Common myeloid progenitor, CD34-positive (primary cell): Measurements from ENCODE around the gene TMEM80.
"Not testable (repeated sequence)": the region's sequence is repeated elsewhere in the genome, so short reads cannot be mapped to it uniquely, and the experiment has no call there.

Source experiments
- CTCF ChIA-PET: fragments of 350-600 bp; sonication (Branson Sonifier 250); formaldehyde crosslinking; loops from one replicate; lab custom pipeline; 2021; ENCODE audit warnings: antibody characterized with exemption; lab: Charles Lee
- POLR2A ChIA-PET: fragments of 350-600 bp; sonication (Branson Sonifier 250); formaldehyde crosslinking; loops from one replicate; lab custom pipeline; 2021; ENCODE audit warnings: antibody characterized with exemption; lab: Charles Lee
- DNase-seq, 3 donors: peaks; one replicate each; pipeline versions ENCODE4 v3.0.0 to v3.0.0-alpha.2; 2013
- H3K27ac ChIP-seq, 2 experiments: 1 replicate in 1 of 2; 2 replicates in 1 of 2; pipeline ENCODE4 v1.7.0; 2013; ENCODE audit warnings: inconsistent platforms in 2 of 2, low read length in 2 of 2, mild to moderate bottlenecking in 2 of 2, low read depth in 1 of 2, moderate library complexity in 1 of 2; ENCODE audit not compliant: severe bottlenecking in 2 of 2, insufficient read depth in 1 of 2, poor library complexity in 1 of 2
- H3K27me3 ChIP-seq, 5 experiments: replicated peaks in 2 of 5; 1 replicate in 3 of 5; 2 replicates in 2 of 5; pipeline versions ENCODE4 v1.6.1 to v1.7.0; 2013; ENCODE audit warnings: low read length in 4 of 5, mild to moderate bottlenecking in 2 of 5, moderate library complexity in 2 of 5, inconsistent platforms in 1 of 5; ENCODE audit not compliant: insufficient read depth in 5 of 5, control insufficient read depth in 4 of 5
- H3K36me3 ChIP-seq, 4 experiments: 1 replicate in 2 of 4; 2 replicates in 2 of 4; pipeline versions ENCODE4 v1.6.1 to v1.7.0; 2013; ENCODE audit warnings: low read length in 3 of 4, control low read depth in 1 of 4, mild to moderate bottlenecking in 1 of 4; ENCODE audit not compliant: control insufficient read depth in 4 of 4, insufficient read depth in 4 of 4
- H3K4me1 ChIP-seq, 4 experiments: 1 replicate in 3 of 4; 2 replicates in 1 of 4; pipeline versions ENCODE4 v1.6.1 to v1.7.1; 2013; ENCODE audit warnings: low read length in 3 of 4, mild to moderate bottlenecking in 3 of 4, control low read depth in 1 of 4, inconsistent platforms in 1 of 4, moderate library complexity in 1 of 4; ENCODE audit not compliant: control insufficient read depth in 4 of 4, insufficient read depth in 4 of 4; ENCODE audit errors: control extremely low read depth in 1 of 4
- H3K4me3 ChIP-seq, 7 experiments: 1 replicate in 4 of 7; 2 replicates in 3 of 7; pipeline versions ENCODE4 v1.5.1 to v1.7.0; 2013; ENCODE audit warnings: mild to moderate bottlenecking in 7 of 7, low read length in 6 of 7, moderate library complexity in 6 of 7, inconsistent platforms in 2 of 7, low read depth in 2 of 7, control low read depth in 1 of 7; ENCODE audit not compliant: insufficient read depth in 4 of 7, control insufficient read depth in 1 of 7; ENCODE audit errors: extremely low read depth in 1 of 7
- H3K9me3 ChIP-seq, 5 experiments: 1 replicate in 4 of 5; 2 replicates in 1 of 5; pipeline versions ENCODE4 v1.6.1 to v1.7.1; 2013; ENCODE audit warnings: low read length in 4 of 5, mild to moderate bottlenecking in 2 of 5, inconsistent platforms in 1 of 5, low read depth in 1 of 5, moderate library complexity in 1 of 5; ENCODE audit not compliant: control insufficient read depth in 4 of 5, insufficient read depth in 2 of 5; ENCODE audit errors: control extremely low read depth in 1 of 5
- WGBS: methylation state at CpG from one replicate; pipeline ENCODE4 v1.1.5; 2013; ENCODE audit not compliant: insufficient coverage; 5-methylcytosine and 5-hydroxymethylcytosine counted together

Gene TMEM80

DNA sequence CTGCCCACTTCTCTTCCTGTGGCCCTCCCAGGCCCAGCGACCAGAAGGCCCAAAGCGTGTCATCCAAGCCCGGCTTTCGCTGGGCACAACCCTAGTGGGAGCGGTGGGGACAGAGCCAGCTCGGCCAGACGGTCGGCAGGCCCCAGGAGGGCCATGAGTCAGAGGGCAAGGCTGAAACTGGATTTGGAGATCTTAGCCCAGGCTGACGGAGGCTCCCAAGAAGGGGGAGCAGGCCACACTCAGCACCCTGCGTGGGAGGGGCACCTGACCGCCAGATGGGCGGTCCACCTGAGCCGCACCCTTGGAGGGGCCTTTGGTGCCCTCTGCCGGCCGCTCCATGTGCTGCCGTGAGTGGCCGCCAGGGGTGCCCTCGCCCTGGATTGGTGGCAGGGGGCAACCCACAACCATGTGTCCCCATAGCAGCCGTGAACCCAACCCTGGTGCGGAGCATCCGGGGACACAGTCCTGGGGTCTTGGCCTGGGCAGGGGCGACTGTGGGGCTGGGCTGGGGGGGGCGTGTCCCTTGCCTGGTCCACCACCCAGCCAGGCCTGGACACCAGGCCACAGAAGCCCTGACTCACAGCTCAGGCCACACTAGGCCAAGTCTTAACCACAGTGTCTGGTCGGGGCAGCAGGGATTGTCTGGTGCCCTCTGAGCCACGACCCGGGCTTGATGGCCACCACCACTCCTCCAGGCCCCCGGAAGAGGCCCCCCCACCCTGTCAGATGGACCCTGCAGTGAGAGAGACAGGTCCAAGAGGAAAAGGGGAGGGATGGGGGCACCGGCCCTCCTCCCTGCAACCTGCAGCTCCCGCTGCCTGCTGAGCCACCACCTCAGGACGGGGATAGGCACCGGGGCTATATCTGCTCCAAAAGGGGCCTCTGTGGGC is 32.5 kb downstream of the TMEM80 start:
- 37% methylated on average over 25 of the region's 31 CpGs for WGBS
- DNase-seq: peak; percentile 79 to 81 (median 79)
- Histone ChIP-seq H3K27ac (no peak overlapping the region), H3K4me3 (no peak overlapping the region), H3K9me3 (no peaks in the 10 kb centered on the region), H3K4me1 (peaks cover 0 to 30% (median 25%) of the 10 kb centered on the region in 4 experiments), H3K36me3 (no peaks in the 10 kb centered on the region), H3K27me3 (peaks cover 0 to 12% (median 4%) of the 10 kb centered on the region in 5 experiments)
- CTCF ChIA-PET: interaction anchor here (0.5 to 15.0 kb wide), 9 partner anchors 10 to 67 kb away, joined by 3 to 133 read pairs (median 8); partner anchors contain the start of genes DEAF1, TALDO1 and TMEM80
- POLR2A ChIA-PET: no interaction called here

GRCh38 chr11:728901-729491 is 33.4 kb downstream of the TMEM80 start:
- Histone ChIP-seq H3K4me1 (peaks cover 0 to 30% (median 25%) of the 10 kb centered on the region in 4 experiments), H3K4me3 (no peak overlapping the region), H3K27ac (no peak overlapping the region), H3K27me3 (peaks cover 0 to 12% (median 4%) of the 10 kb centered on the region in 5 experiments), H3K36me3 (no peaks in the 10 kb centered on the region), H3K9me3 (no peaks in the 10 kb centered on the region)
- POLR2A ChIA-PET: no interaction called here
- 96% methylated on average over 15 of the region's 15 CpGs for WGBS
- no peak for DNase-seq
- CTCF ChIA-PET: interaction anchor here (0.8 to 15.0 kb wide), 5 partner anchors 9 to 67 kb away, joined by 5 to 133 read pairs (median 50); partner anchors contain the start of gene TALDO1

DNA sequence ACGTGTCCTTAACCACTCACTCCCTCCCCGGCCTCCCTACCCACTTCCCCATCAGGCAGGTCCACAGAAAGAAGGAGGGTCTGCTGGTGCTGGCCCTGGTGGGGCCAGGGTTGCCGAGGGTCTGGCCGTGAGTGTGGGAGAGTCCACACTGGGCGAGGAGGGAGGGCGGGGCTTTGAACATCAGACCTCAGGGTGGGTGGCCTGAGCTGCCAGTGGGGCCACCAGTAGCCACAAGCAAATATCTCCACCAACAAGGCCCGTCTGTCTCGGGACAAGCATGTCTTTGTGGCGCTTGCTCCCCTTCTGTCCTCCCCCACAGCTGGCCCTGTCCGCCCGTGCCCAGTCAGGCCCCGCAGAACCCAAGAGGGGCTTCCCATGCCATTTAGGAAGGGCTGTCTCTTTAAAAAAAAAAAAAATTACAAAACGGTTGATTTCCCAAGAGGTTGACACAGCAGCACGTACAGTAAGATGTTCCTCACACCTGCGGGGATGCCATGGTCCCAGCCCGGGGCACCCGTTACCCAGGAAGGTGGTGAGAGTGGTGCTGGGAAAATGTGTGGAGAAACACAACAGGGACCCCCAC is 34.0 kb downstream of the TMEM80 start:
- no peaks in the 10 kb centered on the region for H3K36me3 ChIP-seq
- CTCF ChIA-PET: interaction anchor here (0.6 to 15.0 kb wide), 5 partner anchors 18 to 36 kb away, joined by 3 to 133 read pairs (median 25); partner anchors contain the start of gene TALDO1
- peaks cover 0 to 30% (median 25%) of the 10 kb centered on the region in 4 experiments for H3K4me1 ChIP-seq
- H3K27me3 ChIP-seq: peaks cover 0 to 11% (median 2%) of the 10 kb centered on the region in 5 experiments
- no peak for DNase-seq
- H3K9me3 ChIP-seq: no peaks in the 10 kb centered on the region
- H3K27ac ChIP-seq: no peak overlapping the region
- POLR2A ChIA-PET: no interaction called here
- WGBS: 87% methylated on average over 14 of the region's 17 CpGs
- no peak overlapping the region for H3K4me3 ChIP-seq

DNA sequence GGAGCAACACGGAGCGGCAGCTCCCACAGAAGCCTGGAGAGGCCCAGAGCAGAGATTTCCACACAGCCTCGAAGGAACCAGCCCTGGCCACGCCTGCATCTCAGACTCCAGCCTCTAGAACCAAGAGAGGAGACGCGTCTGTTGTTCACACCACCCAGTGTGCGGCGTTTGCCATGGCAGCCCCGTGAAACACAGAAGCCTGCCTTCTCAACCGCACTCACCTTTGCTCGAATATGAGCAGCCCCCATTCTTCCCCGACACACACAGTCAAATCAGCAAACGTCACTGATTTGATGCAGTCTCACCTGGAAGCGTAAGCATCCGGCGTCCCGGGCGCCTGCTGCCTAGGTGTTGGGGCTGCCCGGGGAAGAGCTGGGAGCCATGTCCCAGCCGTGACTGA is 37.5 kb downstream of the TMEM80 start:
- Histone ChIP-seq H3K27ac (no peak overlapping the region), H3K27me3 (no peaks in the 10 kb centered on the region), H3K36me3 (no peaks in the 10 kb centered on the region), H3K9me3 (no peaks in the 10 kb centered on the region), H3K4me1 (peaks cover 0 to 27% (median 17%) of the 10 kb centered on the region in 4 experiments), H3K4me3 (no peak overlapping the region)
- no peak for DNase-seq
- ChIA-PET POLR2A (no interaction called here), CTCF (interaction anchor here (0.7 to 15.0 kb wide), 5 partner anchors 9 to 37 kb away, joined by 3 to 133 read pairs (median 4); partner anchors contain the start of gene TALDO1)
- 97% methylated on average over 20 of the region's 20 CpGs for WGBS

DNA sequence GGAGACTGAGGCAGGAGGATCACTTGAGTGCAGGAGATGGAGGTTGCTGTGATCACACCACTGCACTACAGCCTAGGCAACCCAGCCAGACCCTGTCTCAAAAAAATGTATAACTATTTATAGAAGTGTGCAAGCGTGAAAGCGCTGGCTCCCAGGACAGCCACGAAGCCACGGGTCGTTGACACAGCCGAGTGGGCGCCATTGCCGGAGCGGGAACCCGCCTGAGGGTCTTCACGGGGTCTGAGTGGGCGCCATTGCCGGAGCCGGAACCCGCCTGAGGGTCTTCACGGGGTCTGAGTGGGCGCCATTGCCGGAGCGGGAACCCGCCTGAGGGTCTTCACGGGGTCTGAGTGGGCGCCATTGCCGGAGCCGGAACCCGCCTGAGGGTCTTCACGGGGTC is 38.9 kb downstream of the TMEM80 start:
- POLR2A ChIA-PET, H3K36me3 ChIP-seq: not testable (repeated sequence)

GRCh38 chr11:737366-737765 is 41.8 kb downstream of the TMEM80 start:
- DNase-seq: peak in 1 of 3 donors; percentile 44
- WGBS: 3% methylated on average over 11 of the region's 11 CpGs
- ChIA-PET CTCF (interaction anchor here (0.6 to 4.4 kb wide), 4 partner anchors 10 to 20 kb away, joined by 3 to 27 read pairs (median 4); no protein-coding TSS in a partner anchor), POLR2A (interaction anchor here (0.6 to 1.3 kb wide), 3 partner anchors 10 to 67 kb away, joined by 3 to 8 read pairs (median 3); partner anchors contain the start of gene TALDO1)
- Histone ChIP-seq H3K4me1 (peaks cover 0 to 17% (median 15%) of the 10 kb centered on the region in 4 experiments), H3K27me3 (no peaks in the 10 kb centered on the region), H3K36me3 (no peaks in the 10 kb centered on the region), H3K4me3 (peak overlapping the region in 6 of 7 experiments; percentile 7 to 66 (median 46)), H3K27ac (peak overlapping the region in 1 of 2 experiments; percentile 29), H3K9me3 (no peaks in the 10 kb centered on the region)

More for the DNA sequence above, 38.9 kb downstream of the TMEM80 start:
- H3K27me3 ChIP-seq, H3K27ac ChIP-seq, H3K4me3 ChIP-seq, H3K9me3 ChIP-seq, DNase-seq: not testable (repeated sequence)
- CTCF ChIA-PET: interaction anchor here (0.8 to 15.0 kb wide), 3 partner anchors 12 to 23 kb away, joined by 4 to 133 read pairs (median 25); partner anchors contain the start of gene TALDO1
- peaks cover 0 to 17% (median 16%) of the 10 kb centered on the region in 4 experiments for H3K4me1 ChIP-seq
- WGBS: 97% methylated on average over 6 of the region's 26 CpGs
